ENCODE results near the gene ZNF800.

DNA sequence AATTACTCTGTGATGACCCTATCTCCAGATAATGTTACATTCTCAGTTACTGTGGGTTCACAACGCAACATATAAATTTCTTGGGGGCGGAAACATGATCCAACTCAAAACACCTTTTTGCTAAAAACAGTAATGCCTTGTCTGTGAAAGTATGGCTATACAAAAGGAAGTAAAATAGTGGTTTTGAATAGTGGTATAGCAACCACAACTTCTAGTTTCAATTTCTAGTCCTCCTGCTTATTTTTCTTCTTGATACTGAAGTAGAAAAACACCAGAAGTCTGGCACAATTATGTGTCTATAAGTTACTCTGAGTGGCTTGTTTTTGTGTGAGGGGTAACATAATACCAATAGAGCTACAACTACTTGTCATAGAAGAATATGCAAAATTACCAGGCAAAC is 21.5 kb upstream of the ZNF800 start:
- TF ChIP-seq, protein P1, sequence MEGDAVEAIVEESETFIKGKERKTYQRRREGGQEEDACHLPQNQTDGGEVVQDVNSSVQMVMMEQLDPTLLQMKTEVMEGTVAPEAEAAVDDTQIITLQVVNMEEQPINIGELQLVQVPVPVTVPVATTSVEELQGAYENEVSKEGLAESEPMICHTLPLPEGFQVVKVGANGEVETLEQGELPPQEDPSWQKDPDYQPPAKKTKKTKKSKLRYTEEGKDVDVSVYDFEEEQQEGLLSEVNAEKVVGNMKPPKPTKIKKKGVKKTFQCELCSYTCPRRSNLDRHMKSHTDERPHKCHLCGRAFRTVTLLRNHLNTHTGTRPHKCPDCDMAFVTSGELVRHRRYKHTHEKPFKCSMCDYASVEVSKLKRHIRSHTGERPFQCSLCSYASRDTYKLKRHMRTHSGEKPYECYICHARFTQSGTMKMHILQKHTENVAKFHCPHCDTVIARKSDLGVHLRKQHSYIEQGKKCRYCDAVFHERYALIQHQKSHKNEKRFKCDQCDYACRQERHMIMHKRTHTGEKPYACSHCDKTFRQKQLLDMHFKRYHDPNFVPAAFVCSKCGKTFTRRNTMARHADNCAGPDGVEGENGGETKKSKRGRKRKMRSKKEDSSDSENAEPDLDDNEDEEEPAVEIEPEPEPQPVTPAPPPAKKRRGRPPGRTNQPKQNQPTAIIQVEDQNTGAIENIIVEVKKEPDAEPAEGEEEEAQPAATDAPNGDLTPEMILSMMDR (IDR thresholded peaks at IDR 0.05), result no peak
- TF ChIP-seq POLR2AphosphoS5 (IDR thresholded peaks at IDR 0.05), result no peak
- no peak for TF ChIP-seq EP300 (IDR thresholded peaks at IDR 0.05)
